HG02938 (cell line): ENCODE measurements around the gene STK25.
A peak's percentile ranks its signal among the peaks of the same experiment; 100 is the strongest.
"Not testable (repeated sequence)": the region's sequence is repeated elsewhere in the genome, so short reads cannot be mapped to it uniquely, and the experiment has no call there.

Source experiments
- ATAC-seq: cut with Tn5 transposase; IDR thresholded peaks from one replicate; pipeline ENCODE4 v1.9.1; 2021; ENCODE audit warnings: mild to moderate bottlenecking, moderate library complexity; ENCODE audit not compliant: unreplicated experiment

STK25 gene

GRCh38 chr2:241509155-241509784, 886 bp upstream of the STK25 start:
- ATAC-seq = no peak

- ATAC-seq = peak; percentile 17
These were observed 749 bp downstream of the STK25 start for GRCh38 chr2:241507430-241508239.

- ATAC-seq = no peak
These were observed 1.5 kb downstream of the STK25 start for GRCh38 chr2:241506793-241507429.

GRCh38 chr2:241506317-241506716, 2.1 kb downstream of the STK25 start:
- not testable (repeated sequence) for ATAC-seq

- no peak for ATAC-seq
These were observed 2.6 kb downstream of the STK25 start for GRCh38 chr2:241505781-241506201.

- ATAC-seq = no peak
These were observed 3.2 kb downstream of the STK25 start for GRCh38 chr2:241505086-241505780.

- ATAC-seq = no peak
These were observed 4.5 kb downstream of the STK25 start for GRCh38 chr2:241503776-241504392.

GRCh38 chr2:241502281-241502680, 6.1 kb downstream of the STK25 start:
- no peak for ATAC-seq

- ATAC-seq = no peak
These were observed 6.8 kb downstream of the STK25 start for GRCh38 chr2:241501551-241501950.

- no peak for ATAC-seq
These were observed 7.3 kb downstream of the STK25 start for GRCh38 chr2:241501099-241501541.

GRCh38 chr2:241500431-241500975, 7.9 kb downstream of the STK25 start:
- ATAC-seq = no peak

- no peak for ATAC-seq
These were observed 8.4 kb downstream of the STK25 start for GRCh38 chr2:241500016-241500415.

- no peak for ATAC-seq
These were observed 9.0 kb downstream of the STK25 start for GRCh38 chr2:241499146-241499965.

- no peak for ATAC-seq
These were observed 10.0 kb downstream of the STK25 start for GRCh38 chr2:241498115-241499070.

GRCh38 chr2:241496904-241497877, 11.2 kb downstream of the STK25 start:
- ATAC-seq = no peak

GRCh38 chr2:241496003-241496707, 12.2 kb downstream of the STK25 start:
- ATAC-seq = no peak
